ENCODE measurements around the gene GPC3.
A peak's percentile ranks its signal among the peaks of the same experiment; 100 is the strongest.

The GPC3 gene

DNA sequence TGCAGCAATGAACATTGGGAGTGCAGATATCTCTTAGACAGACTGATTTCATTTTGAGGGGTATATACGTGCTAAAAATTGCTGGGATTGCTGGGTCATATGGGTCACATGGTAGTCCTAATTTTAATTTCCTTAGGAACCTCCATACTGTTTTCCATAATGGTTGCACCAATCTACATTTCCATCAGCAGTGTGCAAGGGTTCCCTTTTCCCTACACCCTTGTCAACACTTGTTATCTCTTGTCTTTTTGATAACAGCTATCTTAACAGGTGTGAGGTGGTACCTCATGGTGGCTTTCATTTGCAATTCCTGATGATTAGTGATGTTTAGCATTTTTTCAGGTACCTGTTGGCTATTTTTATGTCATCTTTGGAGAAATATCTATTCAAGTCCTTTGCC lies 57.0 kb downstream of the GPC3 start:
- DNase-seq (ENCODE audit: low read depth in 2 of 2), result no peak

- DNase-seq (ENCODE audit: low read depth in 2 of 2), result no peak
Observed at GRCh38 chrX:133926809-133927208, 58.6 kb downstream of the GPC3 start.

DNA sequence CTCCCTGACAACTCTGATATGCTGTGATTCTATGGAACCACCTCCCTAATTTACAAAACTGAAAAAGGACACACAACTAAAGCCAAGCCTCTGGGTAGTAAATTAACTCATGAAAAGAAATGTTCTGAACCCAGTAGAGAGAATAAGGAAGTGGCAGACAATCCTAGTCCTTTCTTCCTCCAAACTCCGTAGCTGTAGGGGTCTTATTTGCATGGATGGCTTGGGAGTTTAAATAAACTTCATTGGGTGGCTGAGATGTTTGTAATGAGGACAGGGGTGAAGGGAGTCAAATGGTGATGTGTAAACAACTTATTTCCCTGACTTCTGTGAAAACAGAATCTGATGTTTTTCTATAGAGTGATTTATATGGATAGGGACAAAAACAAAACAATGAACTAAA lies 59.3 kb downstream of the GPC3 start:
- no peak for DNase-seq (ENCODE audit: low read depth in 2 of 2)

- DNase-seq (ENCODE audit: low read depth in 2 of 2), result no peak
Observed at GRCh38 chrX:133924548-133924947, 60.8 kb downstream of the GPC3 start.

DNA sequence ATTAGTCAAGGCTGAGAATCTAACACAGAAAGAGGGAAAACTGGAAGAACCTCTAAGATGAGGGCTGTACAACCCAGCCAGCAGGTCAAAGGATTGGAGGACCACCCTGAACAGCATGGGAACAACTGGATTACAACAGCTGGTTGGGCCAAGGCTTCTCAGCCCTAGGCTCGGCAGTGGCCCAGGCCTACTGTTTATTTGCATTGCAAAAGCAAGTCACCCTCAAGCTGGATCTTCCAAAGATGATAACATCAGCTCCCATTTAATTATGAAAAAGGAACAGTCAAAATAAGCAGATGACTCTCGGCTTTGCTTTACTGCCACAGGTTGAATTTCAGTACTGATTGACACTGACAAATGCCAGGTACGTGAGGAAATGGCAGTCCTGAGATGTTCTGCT lies 61.8 kb downstream of the GPC3 start:
- DNase-seq (ENCODE audit: low read depth in 2 of 2), result no peak

- peak in 1 of 2 experiments; percentile 1 for DNase-seq (ENCODE audit: low read depth in 2 of 2)
Observed at GRCh38 chrX:133923113-133923512, 62.3 kb downstream of the GPC3 start.

GRCh38 chrX:133922390-133922771 lies 63.0 kb downstream of the GPC3 start:
- DNase-seq (ENCODE audit: low read depth in 2 of 2), result no peak

GRCh38 chrX:133921764-133922389 lies 63.5 kb downstream of the GPC3 start:
- peak in 1 of 2 experiments; percentile 10 for DNase-seq (ENCODE audit: low read depth in 2 of 2)

- no peak for DNase-seq (ENCODE audit: low read depth in 2 of 2)
Observed at GRCh38 chrX:133921086-133921485, 64.3 kb downstream of the GPC3 start.

- no peak for DNase-seq (ENCODE audit: low read depth in 2 of 2)
Observed at GRCh38 chrX:133918361-133918771, 67.0 kb downstream of the GPC3 start.

GRCh38 chrX:133916984-133917722 lies 68.2 kb downstream of the GPC3 start:
- DNase-seq (ENCODE audit: low read depth in 2 of 2), result no peak

DNA sequence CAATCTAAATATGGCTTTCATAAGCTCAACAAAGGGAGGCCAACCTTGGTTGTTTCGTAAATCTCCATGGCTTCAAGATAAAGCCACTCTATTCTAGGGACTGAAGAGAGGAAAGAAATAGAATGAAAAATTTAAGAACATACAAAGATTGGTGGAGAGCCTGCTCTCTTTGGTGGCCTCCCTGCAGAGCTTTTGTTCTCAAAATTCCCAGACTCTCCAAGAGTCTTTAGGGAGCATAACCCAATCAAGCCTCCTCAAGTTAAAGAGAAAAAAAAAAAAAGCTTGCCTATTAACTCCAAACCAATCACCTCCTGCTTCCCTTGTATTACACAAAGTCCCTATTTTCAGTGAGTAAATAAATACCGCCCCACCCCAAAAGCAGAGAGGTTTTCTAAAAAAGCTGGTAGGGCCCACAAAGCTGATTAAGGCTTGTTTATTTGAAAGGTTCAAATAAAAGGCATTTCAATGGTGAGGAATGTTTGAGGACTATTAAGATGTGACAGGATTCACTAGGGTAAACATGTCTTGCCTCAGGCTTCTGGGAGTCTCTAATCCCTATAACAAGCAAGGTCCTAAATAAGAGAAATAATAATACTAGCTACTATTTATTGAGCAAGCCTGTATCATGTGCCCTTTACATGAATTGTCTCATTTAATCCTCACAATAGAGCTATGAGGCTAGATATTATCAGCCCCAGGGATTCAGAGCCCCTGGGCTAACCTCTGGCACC lies 71.6 kb downstream of the GPC3 start:
- no peak for DNase-seq (ENCODE audit: low read depth in 2 of 2)

- DNase-seq (ENCODE audit: low read depth in 2 of 2), result no peak
Observed at GRCh38 chrX:133913009-133913408, 72.4 kb downstream of the GPC3 start.

- DNase-seq (ENCODE audit: low read depth in 2 of 2), result no peak
Observed at GRCh38 chrX:133911825-133912495, 73.4 kb downstream of the GPC3 start.

GRCh38 chrX:133910539-133910938 lies 74.9 kb downstream of the GPC3 start:
- DNase-seq (ENCODE audit: low read depth in 2 of 2), result no peak

DNA sequence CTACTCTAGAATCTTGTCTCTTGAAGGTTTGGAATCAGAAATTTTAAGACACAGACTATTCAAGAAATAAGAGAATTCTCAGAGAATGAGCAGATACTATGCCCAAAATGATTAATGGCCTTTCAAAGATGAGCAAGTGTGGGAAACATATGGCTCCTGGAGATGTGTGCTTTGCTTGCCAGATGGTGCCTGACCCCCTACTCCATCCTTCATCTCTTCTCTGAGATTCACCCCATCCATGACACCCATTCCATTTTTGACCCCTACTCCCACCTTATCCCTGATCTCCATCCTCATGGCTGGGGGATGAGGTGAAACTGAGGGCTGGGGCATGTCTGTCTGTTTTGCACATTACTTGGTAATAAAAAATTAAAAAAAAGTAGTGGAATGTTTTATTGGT lies 75.5 kb downstream of the GPC3 start:
- DNase-seq (ENCODE audit: low read depth in 2 of 2), result no peak

GRCh38 chrX:133908223-133908955 lies 77.0 kb downstream of the GPC3 start:
- DNase-seq (ENCODE audit: low read depth in 2 of 2), result peak; percentile 13 to 20

GRCh38 chrX:133907606-133908005 lies 77.8 kb downstream of the GPC3 start:
- DNase-seq (ENCODE audit: low read depth in 2 of 2), result no peak

DNA sequence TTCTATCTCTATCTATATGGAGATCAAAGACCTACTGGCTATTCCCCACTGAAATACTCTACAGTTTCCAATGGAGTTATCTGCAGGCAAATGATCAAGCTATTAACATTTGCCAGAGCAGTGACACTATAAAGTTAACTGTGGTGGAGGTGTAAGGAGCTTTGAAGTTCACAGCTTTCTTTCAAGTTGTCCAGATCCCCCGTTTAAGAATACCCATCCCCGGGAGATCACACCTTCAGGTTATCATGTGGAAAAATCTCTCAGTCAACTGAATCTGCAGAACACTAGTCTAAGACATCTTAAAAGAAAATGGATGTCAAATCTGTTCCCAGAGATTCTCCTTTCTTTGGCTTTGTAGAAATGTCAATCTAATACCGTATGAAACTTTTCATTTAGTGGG lies 80.1 kb downstream of the GPC3 start:
- DNase-seq (ENCODE audit: low read depth in 2 of 2), result no peak

DNA sequence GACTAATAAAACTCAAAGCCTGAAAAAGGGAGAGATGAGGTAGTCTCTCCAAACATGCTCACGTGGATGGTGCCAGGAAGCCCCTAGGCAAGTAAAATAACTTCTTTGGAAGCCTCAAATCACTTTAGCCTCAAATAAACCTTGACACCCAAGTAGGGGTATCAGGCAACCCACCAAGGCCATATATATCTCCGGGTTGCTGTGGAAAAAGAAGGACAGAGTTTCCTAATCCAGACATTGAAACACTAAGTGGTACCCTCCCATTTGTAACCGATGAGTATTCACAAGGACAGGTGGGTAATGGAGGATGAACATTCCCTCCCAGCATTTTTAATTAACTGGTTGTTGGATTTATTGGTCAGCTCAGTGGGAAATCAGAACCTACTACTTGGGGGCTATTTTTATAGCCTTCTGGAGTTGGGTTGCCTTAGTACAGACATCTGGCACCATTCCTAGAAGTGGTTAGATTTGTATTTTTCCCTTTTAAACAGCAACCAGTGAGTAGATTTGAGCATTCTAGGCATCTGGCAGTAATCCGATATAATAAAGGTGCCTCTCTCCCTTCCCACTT lies 87.7 kb downstream of the GPC3 start:
- DNase-seq (ENCODE audit: low read depth in 2 of 2), result no peak

GRCh38 chrX:133892337-133892736 lies 93.1 kb downstream of the GPC3 start:
- no peak for DNase-seq (ENCODE audit: low read depth in 2 of 2)

Measured in fibroblast of skin of left quadriceps (primary cell).